Medulla oblongata (tissue), 1 donor: ENCODE measurements around the gene NELFCD.
"Not testable (repeated sequence)": the region's sequence is repeated elsewhere in the genome, so short reads cannot be mapped to it uniquely, and the experiment has no call there.

Experiments used
- DNase-seq: peaks from one replicate; pipeline ENCODE4 v3.0.0-alpha.2; 2015; ENCODE audit errors: extremely low spot score

Gene NELFCD

GRCh38 chr20:58980711-58981627 lies at the start of gene NELFCD:
Gene NELFCD, plus strand, starts transcription at chr20:58981256. Its CDS starts 54 bp downstream, at chr20:58981310.
- DNase-seq: peak; percentile 85

GRCh38 chr20:58932170-58932569 lies 48.9 kb upstream of the NELFCD start:
- DNase-seq: no peak

DNA sequence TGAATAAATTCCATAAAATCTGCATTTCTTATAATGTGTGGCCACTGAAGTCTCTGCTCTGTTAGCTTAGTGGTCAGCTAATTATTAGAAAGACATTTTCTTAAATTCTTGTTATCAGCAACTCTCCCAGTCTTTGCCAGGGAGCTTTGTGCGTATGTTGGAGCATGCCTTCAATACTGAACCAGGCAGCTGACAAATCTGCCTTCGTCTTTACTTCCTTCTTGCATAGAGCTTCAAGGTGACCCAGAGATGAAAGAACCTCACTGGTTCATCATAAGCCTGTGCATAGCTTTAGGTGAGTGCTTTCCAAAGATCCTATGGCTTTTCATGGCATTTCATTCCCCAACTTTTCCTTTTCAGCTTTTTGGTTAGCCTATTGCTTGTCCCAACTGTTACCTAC lies 43.0 kb upstream of the NELFCD start:
- DNase-seq: peak; percentile 5

- DNase-seq: peak; percentile 51
These were observed 42.5 kb upstream of the NELFCD start for GRCh38 chr20:58938541-58938940.

- DNase-seq: peak; percentile 13
These were observed 39.6 kb upstream of the NELFCD start for GRCh38 chr20:58941471-58941870.

- no peak for DNase-seq
These were observed 38.5 kb upstream of the NELFCD start for GRCh38 chr20:58942549-58942948.

GRCh38 chr20:58944610-58945009 lies 36.4 kb upstream of the NELFCD start:
- DNase-seq: no peak

DNA sequence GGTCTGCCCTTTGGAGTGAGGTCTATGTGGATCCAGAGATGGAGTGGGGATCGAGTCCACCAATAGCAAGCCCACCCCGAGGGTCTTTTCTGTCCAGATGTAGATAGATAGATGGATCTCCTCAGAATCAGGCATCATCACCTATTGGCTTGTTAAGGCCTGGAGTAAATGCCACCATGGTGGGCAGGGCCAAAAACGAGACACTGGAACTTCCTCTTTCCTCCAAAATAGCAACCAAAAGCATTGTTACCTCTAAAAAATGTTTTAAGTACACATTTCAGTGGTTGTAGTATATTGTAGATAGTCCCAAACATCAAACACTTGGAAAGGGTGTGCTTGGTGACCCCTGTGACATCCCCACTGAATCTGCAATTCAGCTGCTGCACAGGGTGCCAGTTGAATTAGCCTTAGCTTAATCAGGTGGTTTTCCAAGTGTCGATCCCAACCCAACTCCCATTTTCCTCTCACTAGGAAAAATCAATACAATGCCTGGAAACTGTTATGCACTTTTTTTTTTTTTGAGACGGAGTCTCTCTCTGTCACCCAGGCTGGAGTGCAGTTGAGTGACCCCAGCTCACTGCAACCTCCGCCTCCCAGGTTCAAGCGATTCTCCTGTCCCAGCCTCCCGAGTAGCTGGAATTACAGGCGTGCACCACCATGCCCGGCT lies 35.0 kb upstream of the NELFCD start:
- DNase-seq: no peak

- not testable (repeated sequence) for DNase-seq
These were observed 33.2 kb upstream of the NELFCD start for GRCh38 chr20:58947797-58948388.

DNA sequence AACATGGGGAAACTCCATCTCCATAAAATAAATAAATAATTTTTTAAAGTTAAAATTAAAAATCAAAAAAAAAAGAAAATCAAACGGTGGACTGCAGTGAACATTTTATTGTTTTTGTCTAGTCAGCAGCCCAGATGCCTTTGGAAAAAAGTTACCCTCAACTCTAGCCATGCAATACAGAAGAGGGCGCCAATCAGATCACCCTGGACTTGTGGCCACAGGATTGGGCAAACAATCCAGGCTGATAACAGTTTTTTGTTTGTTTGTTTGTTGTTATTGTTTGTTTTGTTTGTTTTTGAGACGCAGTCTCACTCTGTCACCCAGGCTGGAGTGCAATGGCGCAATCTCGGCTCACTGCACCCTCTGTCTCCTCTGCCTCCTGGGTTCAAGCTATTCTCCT lies 30.5 kb upstream of the NELFCD start:
- no peak for DNase-seq

- DNase-seq: no peak
These were observed 28.0 kb upstream of the NELFCD start for GRCh38 chr20:58953050-58953449.

DNA sequence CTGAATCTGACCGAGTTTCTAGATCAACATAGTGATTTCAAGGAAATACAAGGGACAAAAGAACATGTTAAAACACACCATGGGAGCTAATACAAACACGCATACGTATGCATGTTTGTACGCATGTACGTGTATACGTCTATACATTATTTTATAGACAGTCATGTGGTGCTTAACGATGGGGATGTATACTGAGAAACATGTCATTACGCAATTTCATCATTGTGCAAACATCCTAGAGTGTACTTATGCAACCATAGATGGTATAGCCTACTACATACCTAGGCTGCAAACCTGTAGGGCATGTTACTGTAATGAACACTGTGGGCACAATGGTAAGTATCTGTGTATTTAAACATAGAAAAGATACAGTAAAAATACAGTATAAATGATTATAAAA lies 25.0 kb upstream of the NELFCD start:
- no peak for DNase-seq

- DNase-seq: no peak
These were observed 21.4 kb upstream of the NELFCD start for GRCh38 chr20:58959652-58960051.

- no peak for DNase-seq
These were observed 17.9 kb upstream of the NELFCD start for GRCh38 chr20:58963060-58963584.

DNA sequence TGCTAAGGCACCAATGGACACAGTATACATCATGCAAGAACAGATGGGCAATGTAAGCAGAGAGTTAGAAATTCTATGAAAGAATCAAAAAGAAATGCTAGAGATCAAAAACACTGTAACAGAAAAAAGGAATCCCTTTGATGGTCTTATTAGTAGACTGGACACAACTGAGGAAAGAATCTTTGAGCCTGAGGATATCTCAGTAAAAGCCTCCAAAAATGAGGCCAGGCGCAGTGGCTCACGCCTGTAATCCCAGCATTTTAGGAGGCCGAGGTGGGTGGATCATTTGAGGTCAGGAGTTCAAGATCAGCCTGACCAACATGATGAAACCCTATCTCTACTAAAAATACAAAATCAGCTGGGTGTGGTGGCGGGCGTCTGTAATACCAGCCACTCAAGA lies 17.1 kb upstream of the NELFCD start:
- not testable (repeated sequence) for DNase-seq

- DNase-seq: no peak
These were observed 15.6 kb upstream of the NELFCD start for GRCh38 chr20:58965270-58966064.

DNA sequence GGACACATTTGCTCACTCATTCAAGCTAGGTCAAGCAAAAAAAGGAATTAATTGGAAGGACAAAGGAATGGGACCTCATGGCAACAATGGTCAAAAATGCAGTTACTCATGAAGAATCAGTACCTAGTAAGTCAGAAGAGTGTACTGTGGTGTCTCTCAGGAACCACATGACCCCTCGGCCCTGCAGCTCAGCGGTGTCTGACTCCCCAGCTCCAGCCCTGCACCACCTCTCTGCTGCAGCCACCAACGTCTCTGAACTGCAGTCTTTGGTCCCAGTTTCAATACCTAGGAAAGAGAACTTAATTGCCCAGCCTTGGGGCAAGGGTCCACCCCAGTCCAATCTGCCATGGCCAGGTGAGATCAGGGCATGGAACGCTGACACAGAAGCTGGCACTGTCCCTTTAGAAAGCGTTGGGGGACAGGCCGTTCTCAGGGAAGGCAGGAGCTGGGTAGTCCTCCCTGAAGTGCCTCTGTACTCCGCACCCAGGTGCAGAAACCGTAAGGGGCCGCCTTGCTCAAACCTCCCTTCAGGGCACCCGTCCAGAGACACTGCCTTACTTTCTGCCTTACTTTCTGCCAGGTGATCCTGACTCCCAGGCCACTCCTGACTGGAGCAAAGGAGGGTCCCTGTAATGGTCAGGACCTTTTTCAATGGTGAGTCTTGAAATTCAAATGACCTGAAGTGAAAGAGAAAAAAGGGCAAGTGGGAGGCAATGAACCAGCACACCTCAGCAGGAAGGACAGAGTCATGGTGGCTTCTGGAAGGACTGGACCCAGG lies 13.2 kb upstream of the NELFCD start:
- DNase-seq: no peak

- DNase-seq: no peak
These were observed 11.6 kb upstream of the NELFCD start for GRCh38 chr20:58969439-58969838.

GRCh38 chr20:58970146-58970545 lies 10.9 kb upstream of the NELFCD start:
- no peak for DNase-seq

GRCh38 chr20:58971429-58971828 lies 9.6 kb upstream of the NELFCD start:
- no peak for DNase-seq

DNA sequence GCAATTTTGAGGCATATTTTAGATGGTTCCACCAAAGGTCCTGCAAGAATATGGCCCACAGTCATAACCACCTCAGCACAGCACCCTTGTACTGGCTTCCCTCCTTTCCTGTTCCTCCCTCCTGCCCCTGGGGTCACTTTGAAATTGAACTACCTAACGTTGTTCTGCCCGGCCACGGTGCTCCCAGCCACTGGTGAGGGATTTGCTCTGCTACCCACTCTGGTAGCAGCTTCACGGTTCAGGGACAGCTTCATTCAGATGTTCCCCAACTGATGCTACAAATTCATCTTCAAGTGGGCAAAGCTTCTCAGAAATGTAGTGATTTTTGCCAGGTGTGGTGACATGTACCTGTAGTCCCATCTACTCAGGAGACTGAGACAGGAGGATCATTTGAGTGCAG lies 7.9 kb upstream of the NELFCD start:
- DNase-seq: no peak
